ENCODE measurements around the gene BRIX1. TPM values are rescaled to one million over a fixed set of nuclear protein-coding genes. Genes with fewer than 3 reads are reported as not detected.

Gene BRIX1
- total RNA-seq, 1 experiment from 2014 or later: 63.2 TPM

DNA sequence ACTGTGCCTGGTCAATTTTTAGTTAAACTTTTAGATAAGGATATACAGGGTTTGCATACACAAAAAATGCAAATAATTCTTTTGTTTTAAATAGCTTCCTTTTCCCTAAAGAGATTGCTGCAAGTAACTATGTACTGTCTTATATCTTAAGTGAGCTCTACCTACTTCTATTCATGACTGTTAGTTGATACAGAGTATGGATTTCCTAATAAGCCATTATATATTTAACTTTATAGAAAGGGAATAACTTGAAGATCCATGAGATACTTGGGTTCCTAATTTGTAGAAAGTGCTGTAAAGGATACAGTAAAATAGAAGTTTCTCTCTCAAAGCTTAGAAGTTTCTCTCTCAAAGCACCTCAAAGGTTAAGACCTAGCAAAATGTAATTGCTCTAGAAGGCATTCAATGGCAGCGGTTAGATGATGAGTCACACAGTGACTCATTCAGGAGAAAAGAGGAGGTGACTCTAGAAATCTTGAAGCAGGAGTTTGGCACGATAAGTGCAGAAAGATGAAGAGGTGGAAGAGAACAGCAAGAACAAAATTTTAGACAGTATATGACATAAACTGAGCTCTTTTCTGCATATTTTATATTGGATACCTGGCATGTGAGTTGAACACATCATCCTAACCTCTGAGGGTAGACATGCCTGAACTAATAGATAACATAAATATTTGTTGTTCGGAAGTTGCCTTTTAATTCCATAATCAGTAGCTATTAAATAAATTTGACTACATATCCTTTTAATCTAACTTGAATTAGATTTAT lies 8.4 kb downstream of the BRIX1 start:
- Histone ChIP-seq H3K9me3 (ENCODE audit: low read length) (no peaks in the 10 kb centered on the region), H3K27ac (ENCODE audit: low read length) (peak overlapping the region; percentile 57), H3K9me2 (replicated peaks; ENCODE audit: low read length) (no peaks in the 10 kb centered on the region), H3K4me3 (ENCODE audit: low read length) (peak overlapping the region; percentile 48), H3K79me2 (ENCODE audit: low read length) (peaks cover 43% of the 10 kb centered on the region), H3K27me3 (ENCODE audit: low read length) (no peaks in the 10 kb centered on the region), H3K4me2 (ENCODE audit: low read length) (peak overlapping the region; percentile 76), H3K36me3 (ENCODE audit: low read depth, low read length) (peaks cover 71% of the 10 kb centered on the region), H3K4me1 (ENCODE audit: insufficient read depth, low read length) (peaks cover 40% of the 10 kb centered on the region), H3F3A (ENCODE audit: low read length, unreplicated experiment) (peaks cover 29% of the 10 kb centered on the region), H3K9ac (ENCODE audit: low read length) (no peak overlapping the region), H2AFZ (ENCODE audit: low read length) (no peak overlapping the region), H4K20me1 (ENCODE audit: low read length) (peaks cover 19% of the 10 kb centered on the region)
- BruUV-seq (replicated peaks): no TSS peak
- TF ChIP-seq, protein P1, sequence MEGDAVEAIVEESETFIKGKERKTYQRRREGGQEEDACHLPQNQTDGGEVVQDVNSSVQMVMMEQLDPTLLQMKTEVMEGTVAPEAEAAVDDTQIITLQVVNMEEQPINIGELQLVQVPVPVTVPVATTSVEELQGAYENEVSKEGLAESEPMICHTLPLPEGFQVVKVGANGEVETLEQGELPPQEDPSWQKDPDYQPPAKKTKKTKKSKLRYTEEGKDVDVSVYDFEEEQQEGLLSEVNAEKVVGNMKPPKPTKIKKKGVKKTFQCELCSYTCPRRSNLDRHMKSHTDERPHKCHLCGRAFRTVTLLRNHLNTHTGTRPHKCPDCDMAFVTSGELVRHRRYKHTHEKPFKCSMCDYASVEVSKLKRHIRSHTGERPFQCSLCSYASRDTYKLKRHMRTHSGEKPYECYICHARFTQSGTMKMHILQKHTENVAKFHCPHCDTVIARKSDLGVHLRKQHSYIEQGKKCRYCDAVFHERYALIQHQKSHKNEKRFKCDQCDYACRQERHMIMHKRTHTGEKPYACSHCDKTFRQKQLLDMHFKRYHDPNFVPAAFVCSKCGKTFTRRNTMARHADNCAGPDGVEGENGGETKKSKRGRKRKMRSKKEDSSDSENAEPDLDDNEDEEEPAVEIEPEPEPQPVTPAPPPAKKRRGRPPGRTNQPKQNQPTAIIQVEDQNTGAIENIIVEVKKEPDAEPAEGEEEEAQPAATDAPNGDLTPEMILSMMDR (conservative IDR thresholded peaks at IDR 0.05; ENCODE audit: low read depth, low read length): no peak
- no peak for TF ChIP-seq EZH2 (IDR thresholded peaks at IDR 0.05; ENCODE audit: low read length, unreplicated experiment)
- TF ChIP-seq EZH2phosphoT487 (IDR thresholded peaks at IDR 0.05; ENCODE audit: borderline replicate concordance, low read length): no peak
- DNase-seq: peak; percentile 97
- intact Hi-C loops (cut with micrococcal nuclease): no loop called here
- POLR2A ChIA-PET (ENCODE audit: unreplicated experiment): interaction anchor here (0.6 kb wide), 1 partner anchor 180 kb away, joined by 3 read pairs; no protein-coding TSS in a partner anchor
- ATAC-seq: peak; percentile 93
- CTCF ChIA-PET: interaction anchor here (0.5 kb wide), 1 partner anchor 1769 kb away, joined by 4 read pairs; no protein-coding TSS in a partner anchor

DNA sequence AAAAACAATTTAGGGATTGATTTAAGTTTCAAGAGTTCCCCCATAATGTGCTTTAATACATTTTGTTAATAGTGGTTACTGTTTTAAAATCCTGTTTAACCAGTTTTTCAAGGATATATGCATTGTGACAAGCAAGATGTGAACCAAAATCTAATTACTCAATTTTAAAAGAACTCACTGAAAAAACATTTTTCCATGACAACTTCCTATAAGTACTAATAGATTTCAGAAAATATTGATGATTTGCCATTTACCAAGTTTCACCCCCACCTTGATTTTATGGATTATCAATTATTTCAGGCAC lies 8.9 kb downstream of the BRIX1 start:
- intact Hi-C loops (cut with micrococcal nuclease): no loop called here
- no peak for ATAC-seq
- Histone ChIP-seq H3K9me2 (replicated peaks; ENCODE audit: low read length) (no peaks in the 10 kb centered on the region), H3K36me3 (ENCODE audit: low read depth, low read length) (peaks cover 69% of the 10 kb centered on the region), H3F3A (ENCODE audit: low read length, unreplicated experiment) (peaks cover 29% of the 10 kb centered on the region), H3K27me3 (ENCODE audit: low read length) (no peaks in the 10 kb centered on the region), H3K4me3 (ENCODE audit: low read length) (peak overlapping the region; percentile 48), H3K9ac (ENCODE audit: low read length) (no peak overlapping the region), H3K4me2 (ENCODE audit: low read length) (peak overlapping the region; percentile 76), H3K9me3 (ENCODE audit: low read length) (no peaks in the 10 kb centered on the region), H2AFZ (ENCODE audit: low read length) (no peak overlapping the region), H3K79me2 (ENCODE audit: low read length) (peaks cover 38% of the 10 kb centered on the region), H3K4me1 (ENCODE audit: insufficient read depth, low read length) (peaks cover 40% of the 10 kb centered on the region), H3K27ac (ENCODE audit: low read length) (peak overlapping the region; percentile 57), H4K20me1 (ENCODE audit: low read length) (peaks cover 19% of the 10 kb centered on the region)
- TF ChIP-seq, protein P1 (conservative IDR thresholded peaks at IDR 0.05; ENCODE audit: low read depth, low read length): no peak
- TF ChIP-seq EZH2 (IDR thresholded peaks at IDR 0.05; ENCODE audit: low read length, unreplicated experiment): no peak
- no peak for TF ChIP-seq EZH2phosphoT487 (IDR thresholded peaks at IDR 0.05; ENCODE audit: borderline replicate concordance, low read length)
- POLR2A ChIA-PET (ENCODE audit: unreplicated experiment): no interaction called here
- DNase-seq: peak; percentile 34
- CTCF ChIA-PET: no interaction called here
- no TSS peak for BruUV-seq (replicated peaks)

DNA sequence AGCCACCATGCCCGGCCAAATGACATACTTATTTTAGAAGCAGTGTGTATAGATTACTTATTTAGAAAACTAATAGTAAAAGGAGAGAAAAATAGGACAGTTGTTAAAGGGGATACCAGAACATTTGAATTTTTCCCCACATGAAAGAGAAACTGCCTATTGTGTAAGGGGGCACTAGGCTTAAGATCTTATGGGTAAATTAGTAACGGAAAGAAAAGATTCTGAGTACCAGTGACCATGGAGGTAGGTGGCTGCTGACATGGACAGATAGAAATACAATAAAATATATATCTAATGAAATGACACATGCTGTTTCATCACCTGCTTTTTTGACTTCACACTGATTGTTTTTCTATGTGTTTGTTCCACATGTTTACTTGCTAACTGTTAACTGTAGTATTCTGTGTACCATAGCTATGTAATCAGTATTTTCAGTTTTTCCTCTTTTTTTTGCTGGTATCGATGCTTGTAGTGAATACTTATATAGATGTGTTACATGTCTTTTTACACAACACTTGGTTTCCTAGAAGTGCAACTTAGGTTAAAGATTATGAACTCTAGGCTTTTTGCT lies 10.9 kb downstream of the BRIX1 start:
- DNase-seq: no peak
- Histone ChIP-seq H4K20me1 (ENCODE audit: low read length) (peaks cover 25% of the 10 kb centered on the region), H3K79me2 (ENCODE audit: low read length) (peaks cover 35% of the 10 kb centered on the region), H3K36me3 (ENCODE audit: low read depth, low read length) (peaks cover 50% of the 10 kb centered on the region), H3F3A (ENCODE audit: low read length, unreplicated experiment) (peaks cover 29% of the 10 kb centered on the region), H3K4me3 (ENCODE audit: low read length) (no peak overlapping the region), H3K4me2 (ENCODE audit: low read length) (no peak overlapping the region), H3K4me1 (ENCODE audit: insufficient read depth, low read length) (peaks cover 34% of the 10 kb centered on the region), H3K27ac (ENCODE audit: low read length) (no peak overlapping the region), H3K9me2 (replicated peaks; ENCODE audit: low read length) (no peaks in the 10 kb centered on the region), H2AFZ (ENCODE audit: low read length) (no peak overlapping the region), H3K9ac (ENCODE audit: low read length) (no peak overlapping the region), H3K27me3 (ENCODE audit: low read length) (no peaks in the 10 kb centered on the region), H3K9me3 (ENCODE audit: low read length) (no peaks in the 10 kb centered on the region)
- no TSS peak for BruUV-seq (replicated peaks)
- TF ChIP-seq EZH2phosphoT487 (IDR thresholded peaks at IDR 0.05; ENCODE audit: borderline replicate concordance, low read length) (no peak), EZH2 (IDR thresholded peaks at IDR 0.05; ENCODE audit: low read length, unreplicated experiment) (no peak)
- TF ChIP-seq, protein P1 (conservative IDR thresholded peaks at IDR 0.05; ENCODE audit: low read depth, low read length): no peak
- ChIA-PET CTCF (no interaction called here), POLR2A (ENCODE audit: unreplicated experiment) (no interaction called here)
- intact Hi-C loops (cut with micrococcal nuclease): no loop called here
- no peak for ATAC-seq
